SK-N-MC (cell line): ENCODE measurements around the gene ING5.

ENCODE experiments used
- EZH2 ChIP-seq: fragments of 200-600 bp; sonication (generic); IDR thresholded peaks from one replicate; pipeline ENCODE4 v1.6.1; 2017; ENCODE audit warnings: antibody characterized with exemption
- FOXP2 ChIP-seq: optimal IDR thresholded peaks from 2 replicates; pipeline ENCODE3; 2011; ENCODE audit warnings: mild to moderate bottlenecking, moderate library complexity; ENCODE audit not compliant: insufficient read depth; ENCODE audit errors: extremely low read length, control extremely low read depth
- POLR2AphosphoS5 ChIP-seq: IDR thresholded peaks from 2 replicates; pipeline ENCODE4 v1.6.1; 2012; ENCODE audit warnings: mild to moderate bottlenecking, low read depth, low read length, borderline replicate concordance

DNA sequence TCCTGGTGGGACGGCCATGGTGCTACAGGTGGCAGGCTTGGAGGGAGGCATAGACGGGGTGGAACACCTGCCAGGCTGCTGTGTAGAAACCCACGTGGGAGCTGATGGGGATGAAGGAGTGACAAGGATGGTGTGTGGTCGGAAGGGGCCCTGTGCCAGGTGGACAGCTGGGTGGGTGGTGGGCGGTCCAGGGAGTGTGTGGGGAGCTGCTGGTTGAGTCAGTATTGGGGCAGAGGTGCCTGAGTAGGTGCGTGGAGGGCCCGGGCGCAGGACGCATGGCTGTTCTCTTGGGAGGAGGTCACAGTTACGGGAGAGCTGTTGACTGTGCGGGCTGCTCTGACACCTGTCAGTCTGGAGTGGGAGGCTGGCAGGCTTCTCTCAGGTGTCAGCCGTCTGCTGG is 20.0 kb downstream of the ING5 start:
- TF ChIP-seq POLR2AphosphoS5 (no peak), EZH2 (no peak), FOXP2 (no peak)
